Measurements from ENCODE around the gene UBE2L3.
"Not testable (repeated sequence)": the region's sequence is repeated elsewhere in the genome, so short reads cannot be mapped to it uniquely, and the experiment has no call there.

UBE2L3 gene

GRCh38 chr22:21573293-21573734 is 5.8 kb downstream of the UBE2L3 start:
- no peak for DNase-seq

DNA sequence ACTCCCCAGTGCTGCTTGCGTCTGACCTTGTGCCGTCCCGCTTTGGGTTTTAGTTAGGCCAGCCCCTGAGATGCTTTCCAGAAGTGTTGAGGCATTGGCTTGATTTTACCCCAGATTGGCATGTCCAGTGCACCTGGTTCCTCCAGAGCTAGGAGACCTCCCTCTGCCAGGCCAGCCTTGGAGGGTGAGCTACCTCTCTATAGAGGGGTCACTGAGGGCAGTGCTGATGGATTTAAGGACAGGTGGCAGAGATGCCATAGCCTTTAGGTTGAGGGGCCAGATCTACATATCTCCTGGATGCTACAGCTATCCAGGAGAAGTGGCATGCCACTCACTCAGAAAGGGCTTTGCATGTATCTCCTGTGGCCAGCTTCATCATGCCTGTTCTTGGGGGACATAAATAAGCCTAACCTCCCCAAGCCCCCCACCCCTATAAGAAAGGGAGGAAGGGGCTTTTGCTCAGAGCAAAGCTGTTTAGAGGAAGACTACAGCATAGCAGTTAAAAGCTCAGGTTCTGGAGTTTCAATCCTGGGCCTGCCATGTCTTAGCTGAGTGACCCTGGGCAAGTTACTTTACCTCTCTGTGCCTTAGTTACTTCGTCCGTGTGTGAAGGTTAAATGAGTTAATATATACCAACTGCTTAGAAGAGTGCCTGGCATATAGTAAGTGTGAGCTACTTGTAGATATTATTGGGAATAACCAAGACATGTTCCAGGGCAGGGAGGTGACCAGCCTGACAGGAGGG is 6.4 kb downstream of the UBE2L3 start:
- no peak for DNase-seq

GRCh38 chr22:21579474-21579851 is 11.9 kb downstream of the UBE2L3 start:
- no peak for DNase-seq

DNA sequence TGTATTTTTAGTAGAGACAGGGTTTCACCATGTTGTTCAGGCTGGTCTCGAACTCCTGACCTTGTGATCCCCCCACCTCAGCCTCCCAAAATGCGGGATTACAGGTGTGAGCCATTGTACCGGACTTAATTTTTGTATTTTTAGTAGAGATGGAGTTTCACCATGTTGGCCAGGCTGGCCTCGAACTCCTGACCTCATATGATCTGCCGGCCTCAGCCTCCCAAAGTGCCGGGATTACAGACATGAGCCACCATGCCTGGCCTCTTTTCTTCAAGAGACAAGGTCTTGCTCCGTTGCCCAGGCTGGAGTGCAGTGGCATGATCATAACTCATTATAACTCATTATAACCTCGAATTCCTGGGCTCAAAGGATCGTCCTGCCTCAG is 13.1 kb downstream of the UBE2L3 start:
- DNase-seq: not testable (repeated sequence)

GRCh38 chr22:21581009-21581713 is 13.6 kb downstream of the UBE2L3 start:
- DNase-seq: not testable (repeated sequence)

- DNase-seq: no peak
Observed at GRCh38 chr22:21582801-21583740, 15.6 kb downstream of the UBE2L3 start.

DNA sequence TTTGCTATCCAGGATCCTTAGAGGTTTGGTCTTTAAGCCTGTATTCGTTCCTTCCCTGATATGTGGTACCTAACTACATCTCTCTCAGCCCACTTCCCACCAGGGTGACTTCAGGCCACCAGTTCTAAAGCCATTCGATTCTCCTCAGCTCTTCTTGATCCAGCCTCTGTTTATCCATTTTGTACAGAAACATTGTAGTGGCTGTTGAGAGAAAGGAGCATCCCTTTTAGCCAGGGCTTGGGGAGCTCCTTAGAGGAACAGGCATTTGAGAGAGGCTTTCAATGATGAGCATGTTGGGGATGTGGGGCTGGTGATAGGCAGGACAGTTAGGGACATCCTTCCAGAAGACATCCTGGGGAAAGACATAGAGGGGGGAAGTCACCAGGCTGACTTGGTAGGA is 17.9 kb downstream of the UBE2L3 start:
- no peak for DNase-seq

DNA sequence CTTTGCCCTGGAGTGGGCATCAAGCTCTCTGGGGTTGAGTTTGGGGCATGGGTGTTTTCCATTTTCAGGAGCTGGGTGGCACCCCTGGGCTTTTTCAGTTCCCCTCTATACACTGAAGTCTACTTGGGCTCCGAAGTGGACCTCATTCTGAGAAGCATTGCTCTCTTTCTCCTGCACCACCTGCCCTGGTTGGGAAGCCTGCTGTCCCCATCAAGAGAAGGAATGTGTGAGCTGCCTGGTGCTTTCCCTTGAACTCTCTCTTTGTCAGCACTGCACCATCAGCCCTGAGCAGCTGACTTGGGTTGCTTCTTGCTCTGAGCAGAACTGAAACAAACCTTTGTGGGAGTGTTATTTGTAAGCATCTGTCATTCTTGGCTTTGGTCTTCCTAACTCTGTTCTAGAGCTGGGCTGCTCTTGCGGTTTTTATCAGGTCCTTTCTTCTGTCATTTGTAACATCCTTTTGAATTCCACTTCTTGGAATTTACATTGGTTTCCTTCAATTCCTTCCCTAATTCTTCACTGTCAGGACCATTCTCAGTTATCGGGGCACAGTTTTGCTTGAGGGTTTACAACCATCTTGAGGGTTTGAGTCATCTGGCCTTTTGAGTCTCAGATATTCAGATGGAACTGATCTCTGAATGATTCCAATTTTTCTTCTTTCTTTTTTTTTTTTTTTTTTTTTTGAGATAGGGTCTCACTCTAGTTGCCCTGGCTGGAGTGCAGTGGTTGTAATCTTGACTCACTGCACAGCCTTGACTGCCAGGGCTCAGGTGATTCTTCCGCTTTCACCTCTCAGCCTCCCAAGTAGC is 20.5 kb downstream of the UBE2L3 start:
- peak; percentile 11 for DNase-seq

GRCh38 chr22:21589396-21589795 is 21.9 kb downstream of the UBE2L3 start:
- peak; percentile 16 for DNase-seq

GRCh38 chr22:21590809-21591641 is 23.5 kb downstream of the UBE2L3 start:
- DNase-seq: peak; percentile 20

DNA sequence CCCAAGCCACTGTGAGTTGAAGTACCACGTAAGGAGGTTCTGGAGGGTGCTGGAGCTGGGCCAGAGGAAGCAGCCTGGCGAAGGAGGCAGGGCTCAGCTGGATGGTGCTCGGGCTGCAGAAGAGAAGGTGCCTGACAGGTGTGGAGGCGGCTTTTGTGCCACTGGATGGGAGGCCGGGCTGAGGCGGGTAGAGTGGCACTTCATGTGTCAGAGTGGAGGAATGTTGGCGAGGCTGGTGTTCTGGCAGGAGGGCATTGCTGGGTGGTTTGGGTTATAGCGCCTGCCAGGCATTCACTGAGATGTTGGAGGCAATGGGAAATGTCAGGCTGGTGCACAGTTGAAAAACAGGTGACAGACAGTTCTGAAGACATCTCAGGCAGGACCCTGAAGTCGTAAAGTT is 24.2 kb downstream of the UBE2L3 start:
- DNase-seq: no peak

DNA sequence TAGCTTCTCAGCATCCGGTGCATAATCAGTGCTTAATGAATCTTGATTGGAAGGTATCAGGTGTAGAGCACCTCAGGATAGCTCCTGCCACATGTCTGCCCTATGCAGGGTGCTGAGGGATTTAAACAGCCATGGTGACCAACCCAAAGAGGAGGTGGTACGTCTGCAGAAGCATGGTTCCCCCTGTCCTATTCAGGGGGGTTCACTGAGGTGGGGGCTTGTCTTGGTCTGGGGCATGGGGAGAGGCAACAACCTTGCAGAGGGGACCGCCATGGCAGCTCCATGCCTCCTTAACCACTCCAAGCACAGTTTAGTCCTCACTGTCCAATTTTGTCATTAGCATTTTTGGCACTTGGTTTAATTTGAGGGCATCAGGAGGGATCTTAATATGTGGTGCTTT is 24.9 kb downstream of the UBE2L3 start:
- no peak for DNase-seq

- DNase-seq: no peak
Observed at GRCh38 chr22:21593406-21594232, 26.1 kb downstream of the UBE2L3 start.

- no peak for DNase-seq
Observed at GRCh38 chr22:21594865-21595452, 27.4 kb downstream of the UBE2L3 start.

GRCh38 chr22:21596356-21597135 is 29.0 kb downstream of the UBE2L3 start:
- DNase-seq: not testable (repeated sequence)

DNA sequence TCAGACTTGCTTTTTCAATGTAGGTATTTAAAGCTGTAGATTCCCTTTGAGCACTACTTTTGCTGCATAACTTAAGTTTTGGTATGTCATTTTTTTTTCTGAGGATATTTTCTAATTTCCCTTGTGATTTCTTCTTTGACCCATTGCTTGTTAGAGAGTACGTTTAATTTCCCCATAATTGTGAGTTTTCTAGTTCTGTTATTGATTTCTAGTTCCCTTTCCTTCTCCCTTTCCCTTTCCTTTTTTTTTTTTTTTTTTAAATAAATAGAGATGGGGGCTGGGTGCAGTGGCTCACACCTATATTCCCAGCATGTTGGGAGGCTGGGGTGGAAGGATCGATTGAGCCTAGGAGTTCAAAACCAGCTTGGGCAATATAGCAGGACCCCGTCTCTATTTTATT is 30.8 kb downstream of the UBE2L3 start:
- no peak for DNase-seq

DNA sequence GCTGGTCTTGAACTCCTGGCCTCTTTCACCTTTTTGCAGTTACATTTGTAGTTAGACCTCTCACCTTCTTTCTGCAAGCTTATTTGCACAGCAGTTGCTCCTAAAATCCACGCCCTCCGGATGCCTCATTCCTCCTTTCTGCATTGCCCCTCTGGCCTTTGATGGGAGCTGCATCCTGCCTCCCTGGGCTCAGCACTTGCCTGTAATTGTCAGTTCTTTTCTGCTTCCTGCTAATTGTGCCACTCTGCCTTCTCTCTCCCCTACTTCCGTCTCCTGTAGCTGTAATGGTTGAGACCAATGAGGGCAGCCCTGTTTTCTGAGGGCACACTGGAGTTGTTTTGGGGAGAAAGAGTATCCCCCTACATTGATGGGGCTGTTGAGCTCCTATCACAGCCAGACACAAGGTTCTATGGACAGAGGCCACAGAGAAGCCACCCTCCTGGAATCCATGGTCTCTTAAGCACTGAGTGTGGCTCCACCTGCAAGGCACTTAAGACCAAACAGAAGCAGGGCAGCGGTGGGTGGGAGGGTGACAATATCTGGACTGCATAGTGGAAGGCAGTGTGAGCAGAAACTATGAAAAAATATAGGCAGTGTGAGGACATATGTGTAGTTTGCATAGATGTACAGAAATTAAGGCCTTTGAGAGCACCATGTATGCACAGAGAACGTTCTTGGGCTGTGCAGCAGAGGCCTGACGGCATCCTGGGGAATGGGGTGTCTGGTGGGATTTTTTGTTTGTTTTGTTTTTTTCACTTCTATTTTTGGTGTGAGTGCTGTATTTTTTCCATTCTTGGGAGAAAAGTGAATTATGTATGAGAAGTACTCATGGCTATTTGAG is 31.8 kb downstream of the UBE2L3 start:
- no peak for DNase-seq

- no peak for DNase-seq
Observed at GRCh38 chr22:21602579-21602978, 35.1 kb downstream of the UBE2L3 start.
